Gastroesophageal sphincter (tissue), 3 donors: ENCODE data around the gene GAPDH.

ENCODE experiments used
- POLR2A ChIP-seq, 2 donors: fragments of 450-650 bp; IDR thresholded peaks; one replicate each; pipeline ENCODE4 v1.6.1; 2017; ENCODE audit warnings: antibody characterized with exemption in 2 of 2, mild to moderate bottlenecking in 2 of 2, moderate library complexity in 1 of 2
- POLR2AphosphoS5 ChIP-seq: sonication (generic); formaldehyde crosslinking; IDR thresholded peaks from one replicate; pipeline ENCODE4 v1.6.1; 2017; ENCODE audit warnings: antibody characterized with exemption
- TF ChIP-seq, protein P1 (sequence below), 4 experiments: fragments of 200-600 bp in 2 of 4; fragments of 450-650 bp in 2 of 4; sonication (generic) in 1 of 4; IDR thresholded peaks; one replicate each; pipeline ENCODE4 v1.5.1; 2017 to 2019; ENCODE audit warnings: antibody characterized with exemption in 4 of 4, mild to moderate bottlenecking in 2 of 4, moderate library complexity in 2 of 4

DNA sequence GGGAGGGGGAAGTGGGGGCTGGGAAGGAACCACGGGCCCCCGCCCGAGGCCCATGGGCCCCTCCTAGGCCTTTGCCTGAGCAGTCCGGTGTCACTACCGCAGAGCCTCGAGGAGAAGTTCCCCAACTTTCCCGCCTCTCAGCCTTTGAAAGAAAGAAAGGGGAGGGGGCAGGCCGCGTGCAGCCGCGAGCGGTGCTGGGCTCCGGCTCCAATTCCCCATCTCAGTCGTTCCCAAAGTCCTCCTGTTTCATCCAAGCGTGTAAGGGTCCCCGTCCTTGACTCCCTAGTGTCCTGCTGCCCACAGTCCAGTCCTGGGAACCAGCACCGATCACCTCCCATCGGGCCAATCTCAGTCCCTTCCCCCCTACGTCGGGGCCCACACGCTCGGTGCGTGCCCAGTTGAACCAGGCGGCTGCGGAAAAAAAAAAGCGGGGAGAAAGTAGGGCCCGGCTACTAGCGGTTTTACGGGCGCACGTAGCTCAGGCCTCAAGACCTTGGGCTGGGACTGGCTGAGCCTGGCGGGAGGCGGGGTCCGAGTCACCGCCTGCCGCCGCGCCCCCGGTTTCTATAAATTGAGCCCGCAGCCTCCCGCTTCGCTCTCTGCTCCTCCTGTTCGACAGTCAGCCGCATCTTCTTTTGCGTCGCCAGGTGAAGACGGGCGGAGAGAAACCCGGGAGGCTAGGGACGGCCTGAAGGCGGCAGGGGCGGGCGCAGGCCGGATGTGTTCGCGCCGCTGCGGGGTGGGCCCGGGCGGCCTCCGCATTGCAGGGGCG, at the start of gene GAPDH:
- TF ChIP-seq, protein P1, sequence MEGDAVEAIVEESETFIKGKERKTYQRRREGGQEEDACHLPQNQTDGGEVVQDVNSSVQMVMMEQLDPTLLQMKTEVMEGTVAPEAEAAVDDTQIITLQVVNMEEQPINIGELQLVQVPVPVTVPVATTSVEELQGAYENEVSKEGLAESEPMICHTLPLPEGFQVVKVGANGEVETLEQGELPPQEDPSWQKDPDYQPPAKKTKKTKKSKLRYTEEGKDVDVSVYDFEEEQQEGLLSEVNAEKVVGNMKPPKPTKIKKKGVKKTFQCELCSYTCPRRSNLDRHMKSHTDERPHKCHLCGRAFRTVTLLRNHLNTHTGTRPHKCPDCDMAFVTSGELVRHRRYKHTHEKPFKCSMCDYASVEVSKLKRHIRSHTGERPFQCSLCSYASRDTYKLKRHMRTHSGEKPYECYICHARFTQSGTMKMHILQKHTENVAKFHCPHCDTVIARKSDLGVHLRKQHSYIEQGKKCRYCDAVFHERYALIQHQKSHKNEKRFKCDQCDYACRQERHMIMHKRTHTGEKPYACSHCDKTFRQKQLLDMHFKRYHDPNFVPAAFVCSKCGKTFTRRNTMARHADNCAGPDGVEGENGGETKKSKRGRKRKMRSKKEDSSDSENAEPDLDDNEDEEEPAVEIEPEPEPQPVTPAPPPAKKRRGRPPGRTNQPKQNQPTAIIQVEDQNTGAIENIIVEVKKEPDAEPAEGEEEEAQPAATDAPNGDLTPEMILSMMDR (IDR thresholded peaks at IDR 0.05), result peak in 1 of 4 experiments; percentile 23
- peak; percentile 99 for TF ChIP-seq POLR2AphosphoS5
- TF ChIP-seq POLR2A (IDR thresholded peaks at IDR 0.05), result peak; percentile 98
